HepG2 (cell line): ENCODE results near the gene HOXD3. TPM values are rescaled to one million over a fixed set of nuclear protein-coding genes. Genes with fewer than 3 reads are reported as not detected.

Experiments
- ATAC-seq: fragments of 200-7000 bp; cut with Tn5 transposase; 3 replicates; pipeline ENCODE4 v1.9.1; 2020; ENCODE audit warnings: mild to moderate bottlenecking, moderate library complexity
- BruUV-seq: library from RNA; stranded (reverse); fragments of 400-500 nt; replicated peaks from 2 replicates; lab custom pipeline; 2021; lab: Mats Ljungman, UMichigan
- CTCF ChIA-PET: fragments of 300-600 bp; formaldehyde crosslinking; extraction: SDS; loops from one replicate; lab custom pipeline; 2021; ENCODE audit warnings: low total read pairs, inconsistent platforms, low intra/inter-chr PET ratio; lab: Yijun Ruan, JAX
- POLR2A ChIA-PET: fragments of 350-600 bp; sonication (Branson Sonifier 250); formaldehyde crosslinking; loops from one replicate; lab custom pipeline; 2020; ENCODE audit warnings: antibody characterized with exemption, inconsistent platforms; lab: Yijun Ruan, JAX
- DNase-seq: peaks from one replicate; pipeline ENCODE4 v3.0.0-alpha.2; 2015; ENCODE audit warnings: low spot score
- FAIRE-seq: peaks from 3 replicates; lab custom pipeline; 2011; peaks lifted over from hg19 to GRCh38; lab: Jason Lieb, UNC
- H2AFZ ChIP-seq: one replicate; pipeline ENCODE4 v1.6.1; 2011; ENCODE audit warnings: low read length, inconsistent platforms
- H3K27ac ChIP-seq: fragments of 300-600 bp; 3 replicates; pipeline ENCODE4 v1.8.0; 2011; ENCODE audit warnings: mixed run types, mild to moderate bottlenecking, mixed read lengths, low read length, inconsistent platforms; ENCODE audit not compliant: insufficient read depth; ENCODE audit errors: extremely low read length
- H3K27me3 ChIP-seq, 2 experiments: fragments of 200-600 bp in 1 of 2; 2 replicates in 1 of 2; 3 replicates in 1 of 2; pipeline versions ENCODE4 v1.6.0 to v1.8.0; 2011; ENCODE audit warnings: low read length in 2 of 2, mild to moderate bottlenecking in 2 of 2, moderate library complexity in 2 of 2, inconsistent platforms in 1 of 2; ENCODE audit not compliant: insufficient read depth in 2 of 2, control insufficient read depth in 1 of 2
- H3K36me3 ChIP-seq, 2 experiments: fragments of 200-600 bp in 1 of 2; replicated peaks in 1 of 2; 2 replicates in 1 of 2; 3 replicates in 1 of 2; pipeline versions ENCODE4 v1.5.1 to v1.8.0; 2011; ENCODE audit warnings: low read length in 2 of 2, inconsistent platforms in 1 of 2; ENCODE audit not compliant: insufficient read depth in 2 of 2, control insufficient read depth in 1 of 2
- H3K4me1 ChIP-seq: 2 replicates; pipeline ENCODE4 v1.5.1; 2012; ENCODE audit warnings: low read length, inconsistent platforms; ENCODE audit not compliant: insufficient read depth
- H3K4me2 ChIP-seq: 2 replicates; pipeline ENCODE4 v1.6.0; 2011; ENCODE audit warnings: low read depth, low read length, inconsistent platforms
- H3K4me3 ChIP-seq, 3 experiments: fragments of 200-600 bp in 1 of 3; sonication (generic), shearing (Covaris generic) in 1 of 3; replicated peaks in 1 of 3; 2 replicates each; pipeline ENCODE4 v1.5.1; 2011 to 2016; ENCODE audit warnings: low read length in 3 of 3, inconsistent platforms in 2 of 3, low read depth in 2 of 3, mild to moderate bottlenecking in 2 of 3, control low read depth in 1 of 3, mixed read lengths in 1 of 3; ENCODE audit not compliant: insufficient read depth in 1 of 3
- H3K79me2 ChIP-seq: one replicate; pipeline ENCODE4 v1.6.1; 2011; ENCODE audit warnings: low read length, inconsistent platforms; ENCODE audit not compliant: insufficient read depth
- H3K9ac ChIP-seq: 2 replicates; pipeline ENCODE4 v1.6.0; 2011; ENCODE audit warnings: mild to moderate bottlenecking, low read depth, low read length, inconsistent platforms; ENCODE audit not compliant: insufficient read depth
- H3K9me3 ChIP-seq: 2 replicates; pipeline ENCODE4 v1.5.1; 2012; ENCODE audit warnings: mild to moderate bottlenecking, low read length
- H4K20me1 ChIP-seq: 2 replicates; pipeline ENCODE4 v1.6.0; 2011; ENCODE audit warnings: inconsistent platforms, mild to moderate bottlenecking, low read length, moderate library complexity; ENCODE audit not compliant: insufficient read depth
- CBX2 ChIP-seq, 2 experiments: fragments of 200-600 bp in 1 of 2; sonication (generic); formaldehyde crosslinking in 1 of 2; IDR thresholded peaks; 2 replicates each; pipeline versions ENCODE4 v1.7.0 to v1.8.1; 2018 to 2022; ENCODE audit warnings: low read depth in 2 of 2, low read length in 1 of 2, mild to moderate bottlenecking in 1 of 2, missing genetic modification reagents in 1 of 2
- ETV5 ChIP-seq: IDR thresholded peaks from 2 replicates; pipeline ENCODE4 v1.6.1; 2018; ENCODE audit warnings: missing biosample characterization, missing genetic modification reagents, inconsistent platforms, borderline replicate concordance
- EZH2 ChIP-seq: conservative IDR thresholded peaks from 2 replicates; pipeline ENCODE4 v1.6.1; 2012; ENCODE audit warnings: mild to moderate bottlenecking, low read depth, low read length, moderate library complexity
- GABPA ChIP-seq, 2 experiments: IDR thresholded peaks; 2 replicates each; pipeline ENCODE4 v1.6.1; 2011 to 2016; ENCODE audit warnings: low read depth in 2 of 2, low read length in 1 of 2, missing biosample characterization in 1 of 2, missing genetic modification characterization in 1 of 2
- NCOA1 ChIP-seq: sonication (generic); formaldehyde crosslinking; IDR thresholded peaks from 2 replicates; pipeline ENCODE4 v1.9.0; 2021; ENCODE audit warnings: missing genetic modification reagents
- RNF2 ChIP-seq: fragments of 450-650 bp; conservative IDR thresholded peaks from 2 replicates; pipeline ENCODE4 v1.6.1; 2016; ENCODE audit warnings: low read depth
- SCMH1 ChIP-seq: sonication (generic); formaldehyde crosslinking; IDR thresholded peaks from 2 replicates; pipeline ENCODE4 v1.9.0; 2021; ENCODE audit warnings: missing genetic modification reagents, mild to moderate bottlenecking, borderline replicate concordance
- ZNF205 ChIP-seq: IDR thresholded peaks from 2 replicates; pipeline ENCODE4 v1.6.1; 2018; ENCODE audit warnings: missing biosample characterization, missing genetic modification reagents
- WGBS: methylation state at CpG from one replicate; pipeline ENCODE4 v1.1.6; 2017; ENCODE audit warnings: low lambda C conversion rate; 5-methylcytosine and 5-hydroxymethylcytosine counted together
- in situ Hi-C: cut with HindIII; loops from 2 replicates; pipeline ENCODE4 v1.10.0; 2017; ENCODE audit warnings: low pct_unique_long_range_greater_than_20kb; ENCODE audit not compliant: extremely low pct_ligation_motif_present
- intact Hi-C: fragments of 100-400 bp; cut with micrococcal nuclease; formaldehyde crosslinking; loops from one replicate; pipeline ENCODE4 v1.10.0; 2022; ENCODE audit not compliant: unreplicated experiment
- polyA plus RNA-seq, 8 experiments: library from polyadenylated mRNA; depleted of rRNA in 3 of 8; stranded (reverse) in 7 of 8; unstranded in 1 of 8; fragments of >200 nt; fragmentation: Illumina TruSeq in 4 of 8; extraction: Trizol in 4 of 8; gene quantifications; 2 replicates each; pipeline versions ENCODE4 v1.2.1 to v1.2.3, GENCODE V29; 2011 to 2016; ENCODE audit warnings: low read depth in 4 of 8, missing spikeins in 1 of 8, mixed read lengths in 1 of 8; ENCODE audit not compliant: insufficient read depth in 1 of 8
- total RNA-seq, 5 experiments: library from RNA; depleted of rRNA; stranded (reverse); fragments of >200 nt; fragmentation: Illumina TruSeq; extraction: Trizol; gene quantifications; 2 replicates each; pipeline ENCODE4 v1.2.3, GENCODE V29; 2016; ENCODE audit warnings: low read depth in 1 of 5
- TF ChIP-seq, protein P1 (sequence below): IDR thresholded peaks from 2 replicates; pipeline ENCODE4 v1.6.1; 2012; ENCODE audit warnings: low read length, improper control_type of control experiment
- TF ChIP-seq, protein P2 (sequence below): sonication (generic); formaldehyde crosslinking; IDR thresholded peaks from 2 replicates; pipeline ENCODE4 v1.5.1; 2020; ENCODE audit warnings: mild to moderate bottlenecking, missing genetic modification reagents, moderate library complexity

HOXD3 gene
- total and polyA plus RNA-seq, 2 of the 13 experiments (the other 11 are each of a cell fraction or from before 2014, with no cell fraction given) = 0.05 to 0.09 TPM

DNA sequence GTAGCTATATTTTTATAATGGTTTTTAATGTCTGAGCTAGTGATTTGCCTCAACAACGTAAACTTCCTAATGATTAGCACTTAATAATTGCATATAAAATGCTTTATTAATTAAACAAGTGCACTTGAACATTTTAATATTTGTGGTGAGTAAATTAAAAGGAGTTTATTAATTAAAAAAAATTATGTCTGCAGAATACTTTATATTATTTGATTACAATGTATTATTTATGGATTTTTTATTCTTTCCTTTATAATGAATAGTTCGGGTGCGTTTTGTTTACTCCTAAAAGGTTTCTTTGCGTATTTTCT lies 25.3 kb upstream of the HOXD3 start (continued):
- TF ChIP-seq, protein P1, sequence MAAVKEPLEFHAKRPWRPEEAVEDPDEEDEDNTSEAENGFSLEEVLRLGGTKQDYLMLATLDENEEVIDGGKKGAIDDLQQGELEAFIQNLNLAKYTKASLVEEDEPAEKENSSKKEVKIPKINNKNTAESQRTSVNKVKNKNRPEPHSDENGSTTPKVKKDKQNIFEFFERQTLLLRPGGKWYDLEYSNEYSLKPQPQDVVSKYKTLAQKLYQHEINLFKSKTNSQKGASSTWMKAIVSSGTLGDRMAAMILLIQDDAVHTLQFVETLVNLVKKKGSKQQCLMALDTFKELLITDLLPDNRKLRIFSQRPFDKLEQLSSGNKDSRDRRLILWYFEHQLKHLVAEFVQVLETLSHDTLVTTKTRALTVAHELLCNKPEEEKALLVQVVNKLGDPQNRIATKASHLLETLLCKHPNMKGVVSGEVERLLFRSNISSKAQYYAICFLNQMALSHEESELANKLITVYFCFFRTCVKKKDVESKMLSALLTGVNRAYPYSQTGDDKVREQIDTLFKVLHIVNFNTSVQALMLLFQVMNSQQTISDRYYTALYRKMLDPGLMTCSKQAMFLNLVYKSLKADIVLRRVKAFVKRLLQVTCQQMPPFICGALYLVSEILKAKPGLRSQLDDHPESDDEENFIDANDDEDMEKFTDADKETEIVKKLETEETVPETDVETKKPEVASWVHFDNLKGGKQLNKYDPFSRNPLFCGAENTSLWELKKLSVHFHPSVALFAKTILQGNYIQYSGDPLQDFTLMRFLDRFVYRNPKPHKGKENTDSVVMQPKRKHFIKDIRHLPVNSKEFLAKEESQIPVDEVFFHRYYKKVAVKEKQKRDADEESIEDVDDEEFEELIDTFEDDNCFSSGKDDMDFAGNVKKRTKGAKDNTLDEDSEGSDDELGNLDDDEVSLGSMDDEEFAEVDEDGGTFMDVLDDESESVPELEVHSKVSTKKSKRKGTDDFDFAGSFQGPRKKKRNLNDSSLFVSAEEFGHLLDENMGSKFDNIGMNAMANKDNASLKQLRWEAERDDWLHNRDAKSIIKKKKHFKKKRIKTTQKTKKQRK = no peak
- TF ChIP-seq, all 625 proteins: peak for 0

DNA sequence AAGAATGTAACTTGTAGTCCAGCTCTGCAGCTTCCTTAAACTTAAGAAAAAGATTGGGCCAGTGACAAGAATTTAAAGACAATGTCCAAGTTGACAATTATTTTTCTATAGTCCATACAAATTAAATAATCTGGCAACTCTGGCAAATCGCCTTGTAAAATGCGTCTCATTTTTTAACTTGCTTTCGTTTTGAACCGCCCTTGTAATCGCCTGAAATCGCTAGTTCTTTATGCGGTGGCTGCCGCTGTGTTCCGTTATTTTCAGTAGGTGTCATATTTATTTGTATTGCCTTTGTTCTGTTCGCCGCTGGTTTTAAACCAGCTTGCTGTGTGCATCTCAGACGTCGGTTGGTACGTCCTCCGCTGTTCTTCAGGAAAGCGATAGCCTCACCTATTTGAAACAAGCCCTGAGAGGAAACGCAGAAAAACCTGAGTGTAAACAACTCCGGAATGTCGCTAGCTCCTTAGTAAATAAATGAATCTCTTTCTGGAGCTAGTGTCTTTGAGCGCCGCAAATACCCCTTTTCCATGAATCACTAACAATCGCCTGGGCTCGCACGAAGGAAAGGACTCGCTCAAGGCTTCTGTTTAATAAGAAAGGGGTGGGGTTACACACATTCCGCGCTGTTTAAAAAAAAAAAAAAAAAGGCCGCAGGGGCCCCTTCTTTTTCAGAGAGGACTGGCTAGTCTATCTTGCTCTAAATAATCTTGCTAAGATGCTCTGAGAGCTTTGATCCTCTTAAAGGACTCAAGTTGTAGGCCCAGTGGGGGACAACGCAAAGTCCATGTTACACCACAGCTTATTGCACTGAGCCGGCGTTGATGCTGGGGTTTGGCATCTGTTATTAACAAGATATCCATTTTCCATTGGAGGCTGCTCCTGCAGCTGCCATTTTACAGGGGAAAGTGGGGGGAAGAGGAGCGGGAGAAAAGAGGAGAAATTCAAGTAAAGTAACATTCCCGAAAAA lies 24.6 kb upstream of the HOXD3 start:
- TF ChIP-seq, protein P2, sequence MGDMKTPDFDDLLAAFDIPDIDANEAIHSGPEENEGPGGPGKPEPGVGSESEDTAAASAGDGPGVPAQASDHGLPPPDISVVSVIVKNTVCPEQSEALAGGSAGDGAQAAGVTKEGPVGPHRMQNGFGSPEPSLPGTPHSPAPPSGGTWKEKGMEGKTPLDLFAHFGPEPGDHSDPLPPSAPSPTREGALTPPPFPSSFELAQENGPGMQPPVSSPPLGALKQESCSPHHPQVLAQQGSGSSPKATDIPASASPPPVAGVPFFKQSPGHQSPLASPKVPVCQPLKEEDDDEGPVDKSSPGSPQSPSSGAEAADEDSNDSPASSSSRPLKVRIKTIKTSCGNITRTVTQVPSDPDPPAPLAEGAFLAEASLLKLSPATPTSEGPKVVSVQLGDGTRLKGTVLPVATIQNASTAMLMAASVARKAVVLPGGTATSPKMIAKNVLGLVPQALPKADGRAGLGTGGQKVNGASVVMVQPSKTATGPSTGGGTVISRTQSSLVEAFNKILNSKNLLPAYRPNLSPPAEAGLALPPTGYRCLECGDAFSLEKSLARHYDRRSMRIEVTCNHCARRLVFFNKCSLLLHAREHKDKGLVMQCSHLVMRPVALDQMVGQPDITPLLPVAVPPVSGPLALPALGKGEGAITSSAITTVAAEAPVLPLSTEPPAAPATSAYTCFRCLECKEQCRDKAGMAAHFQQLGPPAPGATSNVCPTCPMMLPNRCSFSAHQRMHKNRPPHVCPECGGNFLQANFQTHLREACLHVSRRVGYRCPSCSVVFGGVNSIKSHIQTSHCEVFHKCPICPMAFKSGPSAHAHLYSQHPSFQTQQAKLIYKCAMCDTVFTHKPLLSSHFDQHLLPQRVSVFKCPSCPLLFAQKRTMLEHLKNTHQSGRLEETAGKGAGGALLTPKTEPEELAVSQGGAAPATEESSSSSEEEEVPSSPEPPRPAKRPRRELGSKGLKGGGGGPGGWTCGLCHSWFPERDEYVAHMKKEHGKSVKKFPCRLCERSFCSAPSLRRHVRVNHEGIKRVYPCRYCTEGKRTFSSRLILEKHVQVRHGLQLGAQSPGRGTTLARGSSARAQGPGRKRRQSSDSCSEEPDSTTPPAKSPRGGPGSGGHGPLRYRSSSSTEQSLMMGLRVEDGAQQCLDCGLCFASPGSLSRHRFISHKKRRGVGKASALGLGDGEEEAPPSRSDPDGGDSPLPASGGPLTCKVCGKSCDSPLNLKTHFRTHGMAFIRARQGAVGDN (CRISPR knock-in tag) = no peak
- no peak for TF ChIP-seq ZNF205 (CRISPR knock-in tag)
- TF ChIP-seq GABPA (IDR thresholded peaks at IDR 0.05; ENCODE audit: low read depth, low read length) = no peak
- no peak for TF ChIP-seq GABPA (CRISPR knock-in tag; IDR thresholded peaks at IDR 0.05; ENCODE audit: low read depth)
- peak; percentile 77 for TF ChIP-seq EZH2
- TF ChIP-seq ETV5 = no peak
- TF ChIP-seq SCMH1 (CRISPR knock-in tag) = 0 out of 2 replicates have a peak, but pooled peaks have one; percentile 40
- peak; percentile 51; the same call in 1 of the 2 replicates for TF ChIP-seq RNF2
- no peak for TF ChIP-seq NCOA1 (CRISPR knock-in tag)
- peak; percentile 91 for TF ChIP-seq CBX2 (IDR thresholded peaks at IDR 0.05; ENCODE audit: low read depth, low read length)
- peak; percentile 59 for TF ChIP-seq CBX2 (CRISPR knock-in tag; IDR thresholded peaks at IDR 0.05; ENCODE audit: low read depth)

More for the DNA sequence above, 24.6 kb upstream of the HOXD3 start:
- H3K9ac ChIP-seq = no peak overlapping the region
- no peak for FAIRE-seq
- ChIA-PET CTCF (no interaction called here), POLR2A (no interaction called here)
- intact Hi-C loops = no loop called here
- in situ Hi-C loops = no loop called here
- no peaks in the 10 kb centered on the region for H4K20me1 ChIP-seq
- H3K4me3 ChIP-seq = peak overlapping the region in 1 of 3 experiments; percentile 8; a peak in 1 of 6 replicates
- no peak overlapping the region for H2AFZ ChIP-seq
- DNase-seq = no peak
- no peaks in the 10 kb centered on the region for H3K36me3 ChIP-seq
- ATAC-seq = no peak
- H3K27ac ChIP-seq = no peak overlapping the region
- H3K9me3 ChIP-seq = no peaks in the 10 kb centered on the region
- WGBS = 30% methylated on average over 33 of the region's 33 CpGs
- H3K27me3 ChIP-seq = peaks cover 12 to 87% of the 10 kb centered on the region in 2 experiments
- no peaks in the 10 kb centered on the region for H3K4me1 ChIP-seq
- H3K79me2 ChIP-seq = no peaks in the 10 kb centered on the region
- H3K4me2 ChIP-seq = peak overlapping the region; percentile 51
- no TSS peak for BruUV-seq
